NOMO-1 treated with dmso at 0.1 percent for 144 hours (cell line): ENCODE data around the gene KDM4C.
"Not testable (repeated sequence)": the region's sequence is repeated elsewhere in the genome, so short reads cannot be mapped to it uniquely, and the experiment has no call there.

Experiments
- DNase-seq: peaks from one replicate; lab custom pipeline; 2025; ENCODE audit not compliant: unreplicated experiment; lab: John Stamatoyannopoulos, UW

KDM4C gene

DNA sequence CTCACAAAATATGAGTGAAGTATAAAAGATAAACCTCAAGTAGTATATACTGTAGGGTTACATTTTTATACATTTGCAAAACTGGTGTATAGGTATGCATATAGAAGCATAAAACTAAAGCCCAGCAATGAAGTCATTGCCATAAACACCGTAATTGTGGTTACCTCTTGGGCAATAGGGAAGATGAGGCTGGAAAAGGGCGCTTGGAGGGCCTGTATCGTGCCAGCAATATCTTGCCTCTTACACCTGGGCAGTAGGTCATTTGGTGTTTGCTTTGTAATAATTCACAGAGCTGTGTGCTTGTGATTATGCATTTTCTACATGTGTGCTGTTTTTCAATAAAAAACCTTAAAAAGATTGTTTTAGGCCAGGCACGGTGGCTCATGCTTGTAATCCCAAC is 45.2 kb downstream of the KDM4C start:
- DNase-seq: no peak

DNA sequence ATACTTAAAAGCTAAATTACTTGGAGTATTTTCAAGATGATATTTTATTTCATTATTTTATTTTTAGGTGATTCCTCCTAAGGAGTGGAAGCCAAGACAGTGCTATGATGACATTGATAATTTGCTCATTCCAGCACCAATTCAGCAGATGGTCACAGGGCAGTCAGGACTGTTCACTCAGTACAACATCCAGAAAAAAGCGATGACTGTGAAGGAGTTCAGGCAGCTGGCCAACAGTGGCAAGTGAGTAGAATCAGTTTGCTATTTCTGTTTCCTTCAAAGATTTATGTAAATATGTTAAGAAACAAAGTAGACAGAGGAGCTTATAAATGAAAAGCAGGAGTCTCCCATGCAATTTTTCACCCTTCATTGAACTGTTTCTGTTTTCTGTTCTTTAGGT is 47.8 kb downstream of the KDM4C start:
- no peak for DNase-seq

DNA sequence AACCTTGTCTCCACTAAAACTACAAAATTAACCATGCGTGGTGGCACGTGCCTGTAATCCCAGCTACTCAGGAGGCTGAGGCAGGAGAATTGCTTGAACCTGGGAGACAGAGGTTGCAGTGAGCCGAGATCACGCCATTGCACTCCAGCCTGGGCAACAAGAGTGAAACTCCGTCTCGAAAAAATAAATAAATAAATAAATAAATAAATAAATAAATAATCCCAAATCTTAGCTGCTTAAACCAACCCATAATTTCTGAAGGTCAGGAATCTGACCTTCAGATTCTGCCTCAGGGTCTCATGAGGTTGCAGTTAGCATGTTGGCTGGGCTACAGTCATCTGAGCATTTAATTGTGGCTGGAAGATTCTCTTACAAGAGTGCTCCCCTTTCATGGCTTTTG is 48.5 kb downstream of the KDM4C start:
- DNase-seq: not testable (repeated sequence)

DNA sequence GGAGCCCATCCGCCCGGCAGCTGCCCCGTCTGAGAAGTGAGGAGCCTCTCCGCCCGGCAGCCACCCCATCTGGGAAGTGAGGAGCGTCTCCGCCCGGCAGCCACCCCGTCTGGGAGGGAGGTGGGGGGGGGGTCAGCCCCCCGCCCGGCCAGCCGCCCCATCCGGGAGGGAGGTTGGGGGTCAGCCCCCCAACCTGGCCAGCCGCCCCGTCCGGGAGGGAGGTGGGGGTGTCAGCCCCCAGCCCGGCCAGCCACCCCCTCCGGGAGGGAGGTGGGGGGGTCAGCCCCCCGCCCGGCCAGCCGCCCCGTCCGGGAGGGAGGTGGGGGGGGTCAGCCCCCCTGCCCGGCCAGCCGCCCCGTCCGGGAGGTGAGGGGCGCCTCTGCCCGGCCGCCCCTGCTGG is 49.9 kb downstream of the KDM4C start:
- DNase-seq: not testable (repeated sequence)

DNA sequence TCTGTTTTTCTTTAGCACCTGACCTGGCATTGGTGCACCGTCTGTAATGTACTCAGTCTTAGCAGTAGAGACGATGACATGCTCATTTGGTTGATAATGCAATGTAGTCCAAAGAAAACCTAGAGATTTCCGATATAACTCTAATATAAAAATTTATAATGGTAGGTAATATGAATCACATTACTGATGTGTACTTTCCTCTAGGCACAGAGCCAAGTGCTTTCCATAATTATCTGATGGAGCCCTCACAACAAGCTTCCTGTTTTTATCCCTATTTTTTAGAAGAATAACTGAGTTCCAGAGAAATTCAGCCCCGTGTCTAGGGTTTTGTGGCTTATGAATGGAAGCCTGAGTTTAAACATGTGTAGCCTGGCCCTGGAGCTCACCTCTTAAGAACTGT is 53.7 kb downstream of the KDM4C start:
- DNase-seq: no peak

DNA sequence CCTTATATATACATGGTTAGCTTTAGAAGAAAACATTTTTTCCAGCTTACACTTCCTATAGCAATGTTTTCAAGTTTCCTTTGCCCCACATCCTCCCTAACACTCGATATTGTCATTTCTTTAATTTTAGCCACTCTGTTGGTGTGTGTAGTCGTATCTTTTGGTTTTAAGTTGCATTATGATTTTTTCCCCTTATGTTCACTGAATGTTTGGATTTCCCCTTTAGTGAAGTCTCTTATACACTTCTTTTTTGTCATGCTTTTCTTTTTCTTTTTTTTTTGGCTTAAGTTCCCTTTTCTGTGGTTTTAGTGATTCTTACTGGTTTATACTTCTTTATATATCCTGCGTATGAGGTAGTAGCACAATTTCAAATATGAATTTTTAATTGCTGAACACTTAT is 58.8 kb downstream of the KDM4C start:
- no peak for DNase-seq

DNA sequence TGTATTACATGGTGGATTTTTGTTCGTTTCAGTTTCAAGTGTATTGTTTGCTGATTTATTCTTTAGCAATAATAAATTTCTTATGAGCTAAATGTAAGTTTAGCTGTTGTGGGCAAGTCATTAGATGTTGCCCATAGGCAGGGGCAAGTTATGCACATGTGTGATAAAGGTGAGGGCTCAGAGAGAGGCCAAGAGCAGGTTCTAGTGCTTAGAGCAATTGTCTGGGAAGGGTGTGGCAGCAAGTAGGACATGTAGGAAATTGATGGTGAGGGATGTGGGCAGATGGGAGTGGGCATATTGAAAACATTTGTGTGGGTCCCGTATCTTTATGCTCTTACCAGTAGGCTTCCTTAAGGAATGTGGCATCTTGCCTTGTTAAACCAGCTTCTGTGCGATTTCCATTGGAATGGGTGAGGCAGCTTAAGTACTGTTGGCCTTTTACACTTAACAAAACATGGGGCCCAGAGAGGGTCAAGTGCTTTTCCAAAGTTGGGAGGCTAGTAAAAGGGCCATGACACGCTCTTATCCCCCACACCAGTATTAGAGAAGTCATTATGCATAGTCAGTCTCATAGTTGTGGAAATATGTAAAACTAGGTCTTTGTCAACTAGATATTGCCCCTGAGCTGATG is 60.6 kb downstream of the KDM4C start:
- no peak for DNase-seq

DNA sequence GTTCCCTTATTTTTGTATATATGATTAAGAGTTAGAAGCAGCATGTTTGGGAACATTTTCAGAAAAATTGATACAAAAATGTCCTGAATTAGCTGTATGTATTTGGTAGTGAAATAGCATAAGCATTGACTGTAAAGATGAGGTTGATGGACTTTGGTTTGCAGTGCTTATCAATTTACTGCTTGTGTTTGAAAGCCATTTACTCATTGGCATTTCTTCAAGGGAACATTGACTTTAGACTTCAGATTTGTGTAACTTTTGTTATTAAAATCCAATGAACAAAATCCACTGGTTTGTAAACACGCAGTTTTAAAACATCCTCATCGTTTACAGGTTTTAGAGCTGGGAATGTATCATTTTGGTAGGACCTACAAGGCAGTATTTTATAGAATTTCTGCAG is 61.3 kb downstream of the KDM4C start:
- DNase-seq: no peak

DNA sequence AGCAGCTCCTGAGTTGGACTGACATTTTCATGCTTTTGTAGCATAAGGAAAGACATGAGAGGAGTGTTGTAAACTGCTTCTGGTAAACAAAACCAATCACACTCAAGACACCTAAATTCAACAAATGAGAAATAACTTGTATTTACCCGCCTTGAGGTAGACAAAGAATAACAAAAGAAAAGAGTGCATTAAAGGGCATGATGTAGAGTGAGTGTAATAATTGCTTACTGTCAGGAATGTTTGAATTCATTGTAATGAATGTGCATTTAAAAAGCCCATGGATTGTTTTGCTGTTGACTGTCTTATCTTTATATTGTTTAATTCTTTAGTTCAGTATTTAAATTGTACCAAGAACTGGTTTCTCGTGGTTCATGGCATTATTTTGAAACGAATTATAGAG is 61.8 kb downstream of the KDM4C start:
- no peak for DNase-seq

DNA sequence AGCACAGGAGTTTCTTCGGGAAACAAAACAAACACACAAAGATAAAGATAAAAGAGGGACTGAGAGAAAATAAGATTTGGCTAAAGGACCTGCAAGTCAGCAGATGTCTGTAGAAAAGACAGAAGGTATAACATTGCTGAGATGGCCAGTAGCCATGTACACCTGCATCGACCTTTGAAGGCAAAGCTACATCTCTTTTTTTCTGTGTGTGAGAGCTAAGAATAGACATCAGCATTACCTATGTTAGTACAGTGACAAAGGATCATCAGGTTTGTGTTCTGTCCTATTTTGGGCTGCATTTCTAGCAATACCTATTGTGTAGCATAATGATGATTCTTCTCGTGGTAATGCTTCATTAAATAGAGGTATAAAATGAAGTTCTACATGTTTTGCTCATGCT is 64.9 kb downstream of the KDM4C start:
- no peak for DNase-seq

DNA sequence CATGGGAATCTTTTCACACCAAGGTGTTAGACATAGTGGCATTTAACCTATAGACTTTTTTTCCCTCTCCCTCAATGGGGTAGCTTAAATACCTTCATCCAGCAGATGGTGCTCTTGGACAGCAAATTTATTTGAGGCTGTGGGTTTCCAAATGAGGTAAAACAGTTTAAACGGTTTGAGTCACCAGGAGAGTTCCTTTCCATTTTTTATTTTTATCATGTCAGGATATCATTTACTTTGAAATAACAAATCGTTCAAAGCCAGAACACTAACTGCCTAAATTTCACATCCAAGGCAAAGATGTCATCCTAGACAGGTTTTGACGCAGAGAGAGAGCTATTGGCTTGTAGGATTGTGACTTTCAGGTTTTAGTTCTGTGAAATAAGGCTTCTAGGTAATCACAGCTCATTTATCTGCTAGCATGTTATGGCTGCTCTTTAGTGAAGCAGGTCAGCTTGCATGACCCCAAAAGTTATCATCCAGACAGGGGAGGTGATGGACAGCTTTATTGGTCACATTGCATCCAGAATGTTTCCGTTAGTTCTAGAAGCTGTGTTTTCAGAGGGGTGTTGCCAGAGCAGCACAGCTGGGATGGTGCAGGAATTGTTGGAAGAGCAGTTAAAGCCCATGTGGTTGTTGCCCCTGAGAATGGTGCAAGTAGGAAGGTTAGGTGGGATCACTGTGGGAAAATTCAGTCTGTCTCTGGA is 69.8 kb downstream of the KDM4C start:
- DNase-seq: no peak

DNA sequence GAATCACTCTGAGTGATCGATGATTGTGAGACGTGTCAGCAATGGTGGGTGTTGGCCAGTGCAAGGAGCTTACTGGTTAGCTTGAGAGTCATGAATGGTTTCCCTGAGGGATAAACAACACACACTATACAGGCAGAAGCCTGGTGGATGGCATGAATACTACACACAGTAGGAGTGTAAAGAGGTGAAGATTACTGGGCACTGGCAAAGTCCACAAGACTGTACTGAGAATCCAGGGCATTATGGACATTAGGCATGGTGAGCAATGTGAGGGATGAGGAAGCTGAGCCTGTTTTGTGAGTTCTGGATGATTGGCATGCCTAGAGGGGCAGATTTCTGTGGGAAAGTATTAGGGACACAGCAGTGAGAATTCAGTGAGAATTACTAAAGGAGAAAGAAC is 71.3 kb downstream of the KDM4C start:
- no peak for DNase-seq

DNA sequence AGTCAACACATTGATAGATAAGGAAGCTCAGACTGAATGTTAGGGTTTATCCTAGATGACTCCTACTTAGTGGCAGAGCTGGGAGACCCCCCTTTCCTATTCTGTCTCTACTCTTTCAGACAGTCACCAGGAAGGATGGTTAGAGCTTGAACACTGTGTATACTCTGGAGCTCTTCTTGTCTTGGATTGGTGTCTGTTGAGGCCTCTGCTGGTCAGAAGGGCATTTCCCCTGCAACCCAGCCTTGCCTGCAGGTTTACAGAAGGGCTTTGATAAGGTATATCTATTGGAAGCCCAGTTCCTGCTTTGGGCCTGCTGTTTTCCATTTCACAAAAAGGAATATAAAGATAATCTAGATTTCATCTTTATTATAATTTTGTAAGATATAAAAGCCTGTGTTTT is 71.8 kb downstream of the KDM4C start:
- DNase-seq: no peak

DNA sequence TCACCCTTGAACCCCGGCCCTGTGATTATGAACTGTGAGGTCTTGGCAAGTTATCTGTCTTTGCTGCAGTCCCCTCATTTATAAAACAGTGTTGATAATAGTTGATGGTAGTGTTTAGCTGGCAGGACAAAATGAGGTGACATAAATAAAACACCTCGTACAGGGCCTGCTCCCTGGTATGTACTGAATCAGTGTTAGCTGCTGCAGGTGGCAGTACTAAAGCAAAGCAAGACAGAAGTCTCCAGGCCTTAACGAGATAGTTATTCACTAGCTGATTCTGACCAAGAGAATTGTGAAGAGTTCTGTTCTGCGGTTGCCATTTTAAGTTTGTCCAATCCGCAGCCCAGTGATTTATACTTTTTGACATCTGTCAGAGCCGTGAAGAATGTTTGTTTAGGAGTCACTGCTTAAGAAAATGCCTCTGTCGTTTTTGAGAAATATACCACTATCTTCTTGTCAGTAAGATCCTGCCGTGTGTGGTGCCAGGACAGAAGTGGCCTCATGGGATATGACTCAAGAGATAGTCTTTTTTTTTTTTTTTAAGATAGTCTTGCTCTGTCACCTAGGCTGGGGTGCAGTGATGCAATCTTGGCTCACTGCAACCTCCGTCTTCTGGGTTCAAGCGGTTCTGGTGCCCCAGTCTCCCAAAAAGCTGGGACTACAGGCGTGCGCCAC is 75.9 kb downstream of the KDM4C start:
- DNase-seq: no peak

DNA sequence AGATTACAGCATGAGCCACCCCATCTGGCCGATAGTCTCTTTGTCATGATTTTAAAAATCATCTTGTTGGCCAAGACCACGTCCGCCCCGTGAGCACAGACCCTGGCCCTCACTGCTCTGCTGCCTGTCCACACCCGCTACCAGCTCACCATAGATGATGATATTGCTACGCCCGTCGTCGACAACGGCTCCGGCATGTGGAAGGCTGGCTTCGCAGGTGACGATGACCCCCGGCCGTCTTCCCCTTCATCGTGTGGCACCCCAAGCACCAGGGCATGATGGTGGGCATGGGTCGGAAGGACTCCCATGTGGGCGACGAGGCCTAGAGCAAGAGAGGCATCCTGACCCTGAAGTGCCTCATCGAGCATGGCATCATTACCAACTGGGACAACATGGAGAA is 76.5 kb downstream of the KDM4C start:
- DNase-seq: no peak

DNA sequence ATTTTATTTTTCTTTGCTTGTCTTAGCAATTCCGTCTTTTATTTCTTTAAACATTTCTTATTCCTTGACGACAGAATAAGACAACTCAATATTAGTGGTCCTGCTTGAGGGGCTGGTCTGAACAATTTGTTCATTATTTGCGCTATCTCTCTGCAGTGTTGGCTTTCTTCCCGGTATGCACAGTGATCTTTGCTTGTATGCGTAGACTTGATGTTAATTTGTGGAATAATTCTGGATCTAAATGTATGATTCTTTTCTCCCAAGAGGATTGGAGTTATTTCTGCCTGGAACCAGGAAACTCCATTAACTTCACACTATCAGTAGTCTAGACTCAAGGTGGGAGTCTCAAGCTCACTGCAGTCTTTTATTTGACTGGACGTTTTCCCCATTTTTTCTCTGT is 80.4 kb downstream of the KDM4C start:
- no peak for DNase-seq

DNA sequence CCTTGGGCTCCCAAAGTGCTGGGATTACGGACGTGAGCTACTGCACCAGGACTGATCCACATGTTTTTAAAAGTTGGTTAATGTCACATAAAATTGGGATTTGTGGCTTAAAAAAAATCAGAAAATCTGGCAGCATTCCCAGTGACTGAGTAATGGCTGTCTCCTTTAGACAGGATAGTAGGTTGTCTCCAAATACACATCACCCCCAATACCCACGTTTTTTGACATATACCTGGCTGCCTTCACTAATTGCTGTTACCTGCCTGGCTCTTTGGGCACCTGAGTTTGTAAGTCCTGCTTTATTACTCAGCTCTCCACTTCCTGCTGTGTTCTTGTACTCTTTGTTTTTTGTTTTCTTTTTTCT is 84.8 kb downstream of the KDM4C start:
- no peak for DNase-seq

DNA sequence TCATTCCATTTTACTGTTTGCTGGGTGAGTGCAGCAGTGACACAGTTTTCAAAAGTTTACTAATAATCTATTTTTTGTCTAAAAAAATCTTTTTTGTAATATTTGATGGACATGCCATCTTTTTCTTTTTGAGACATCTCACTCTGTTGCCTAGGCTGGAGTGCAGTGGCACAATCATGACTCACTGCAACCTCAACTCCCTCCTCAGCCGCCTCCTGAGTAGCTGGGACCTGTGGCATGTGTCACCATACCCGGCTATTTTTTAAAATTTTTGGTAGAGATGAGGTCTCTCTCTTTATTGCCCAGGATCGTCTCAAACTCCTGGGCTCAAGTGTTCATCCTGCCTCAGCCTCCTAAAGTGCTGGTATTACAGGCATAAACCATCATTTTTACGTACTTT is 86.0 kb downstream of the KDM4C start:
- DNase-seq: no peak

DNA sequence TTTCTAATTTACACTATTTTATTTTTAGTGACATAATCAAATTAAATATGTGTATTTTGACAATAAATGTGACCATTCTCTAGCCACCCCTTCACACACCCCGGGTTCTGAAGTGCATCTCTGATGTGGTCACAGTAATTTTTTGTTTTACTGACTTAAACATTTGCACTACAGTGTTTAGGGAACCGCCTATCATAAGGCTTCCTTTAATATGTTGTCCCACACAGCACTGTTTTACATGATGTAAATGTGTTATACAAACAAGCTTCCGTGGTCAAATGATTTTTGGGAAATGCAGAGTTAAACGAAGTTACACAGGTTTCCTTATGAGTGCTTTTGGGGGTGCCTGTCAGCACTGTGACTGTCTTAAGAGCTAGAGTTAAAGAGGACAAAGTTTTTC is 86.5 kb downstream of the KDM4C start:
- no peak for DNase-seq

DNA sequence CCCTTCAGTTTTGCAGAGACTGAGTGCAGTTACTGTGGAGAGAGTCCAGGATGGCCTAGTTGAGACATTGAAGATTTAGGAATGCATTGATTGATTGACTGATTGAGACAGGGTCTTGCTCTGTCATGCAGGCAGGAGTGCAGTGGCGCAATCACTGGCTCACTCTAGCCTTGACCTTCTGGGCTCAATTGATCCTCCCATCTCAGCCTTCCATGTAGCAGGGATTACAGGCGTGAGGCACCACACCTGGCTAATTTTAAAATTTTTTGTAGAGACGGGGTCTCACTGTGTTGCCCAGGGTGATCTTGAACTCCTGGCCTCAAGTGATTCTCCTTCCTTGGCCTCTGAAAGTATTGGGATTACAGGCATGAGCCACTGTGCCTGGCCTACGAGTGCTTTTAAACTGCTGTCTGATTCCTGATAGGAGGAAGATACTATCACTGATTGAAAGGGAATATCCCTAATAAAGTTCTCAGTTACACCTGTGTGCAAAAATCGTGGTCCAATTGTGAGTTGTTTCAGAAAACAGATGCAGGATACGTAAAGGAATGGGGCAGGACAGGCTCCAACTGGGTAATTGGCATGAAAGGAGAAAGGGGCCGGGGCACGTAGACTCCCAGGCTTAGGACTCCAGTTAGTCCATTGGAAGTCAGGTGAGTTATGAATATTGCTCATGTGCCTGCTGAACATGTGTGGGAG is 87.5 kb downstream of the KDM4C start:
- no peak for DNase-seq

DNA sequence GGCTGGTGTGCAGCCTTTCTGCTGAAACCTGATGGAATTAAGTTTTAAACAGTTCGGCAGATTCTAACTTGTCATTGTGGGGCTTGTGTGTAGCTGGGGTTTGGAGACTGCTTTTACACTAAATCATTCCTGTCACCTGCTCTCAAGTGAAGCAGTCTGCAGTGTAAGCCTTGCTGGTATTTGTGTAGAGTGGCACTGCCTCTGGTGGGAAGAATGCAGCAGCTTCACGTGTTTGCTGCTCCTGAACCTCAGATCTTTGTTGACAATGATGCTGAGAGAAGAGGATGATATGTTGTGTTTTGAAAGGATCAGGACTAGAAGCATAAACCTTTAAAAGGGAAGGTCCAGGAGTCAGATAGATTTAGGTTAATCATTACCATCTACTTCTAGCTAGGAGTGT is 88.1 kb downstream of the KDM4C start:
- DNase-seq: no peak
